HepG2 (cell line): ENCODE results near the gene APOBEC3B. TPM values are rescaled to one million over a fixed set of nuclear protein-coding genes. Genes with fewer than 3 reads are reported as not detected.

Source experiments
- ATM ChIP-seq: fragments of 450-650 bp; IDR thresholded peaks from 2 replicates; pipeline ENCODE4 v1.7.1; 2017; ENCODE audit warnings: mild to moderate bottlenecking, borderline replicate concordance
- IRX3 ChIP-seq: sonication (generic); formaldehyde crosslinking; IDR thresholded peaks from 2 replicates; pipeline ENCODE4 v1.8.1; 2023; ENCODE audit warnings: mild to moderate bottlenecking, low read depth, missing genetic modification reagents, borderline replicate concordance
- KLF6 ChIP-seq: IDR thresholded peaks from 2 replicates; pipeline ENCODE4 v1.8.0; 2016; ENCODE audit warnings: missing biosample characterization, missing genetic modification reagents
- PAX8 ChIP-seq: sonication (generic); formaldehyde crosslinking; IDR thresholded peaks from 2 replicates; pipeline ENCODE4 v1.8.0; 2022; ENCODE audit warnings: mild to moderate bottlenecking, missing genetic modification reagents, borderline replicate concordance
- SAFB2 ChIP-seq: sonication (generic); formaldehyde crosslinking; IDR thresholded peaks from 2 replicates; pipeline ENCODE4 v1.5.1; 2020; ENCODE audit warnings: missing genetic modification reagents, low read depth, mild to moderate bottlenecking, borderline replicate concordance
- ZFP82 ChIP-seq: sonication (generic); formaldehyde crosslinking; IDR thresholded peaks from 2 replicates; pipeline ENCODE4 v1.5.1; 2020; ENCODE audit warnings: mild to moderate bottlenecking, missing genetic modification reagents, borderline replicate concordance
- ZNF264 ChIP-seq: sonication (generic); formaldehyde crosslinking; IDR thresholded peaks from 2 replicates; pipeline ENCODE4 v1.4.0; 2020; ENCODE audit warnings: missing genetic modification reagents
- ZNF546 ChIP-seq: sonication (generic); formaldehyde crosslinking; conservative IDR thresholded peaks from 2 replicates; pipeline ENCODE4 v1.8.1; 2023; ENCODE audit warnings: mild to moderate bottlenecking, missing genetic modification reagents
- ZNF703 ChIP-seq: sonication (generic); formaldehyde crosslinking; IDR thresholded peaks from 2 replicates; pipeline ENCODE4 v1.5.1; 2020; ENCODE audit warnings: missing genetic modification reagents, mild to moderate bottlenecking, moderate library complexity, borderline replicate concordance
- ZNF709 ChIP-seq: sonication (generic); formaldehyde crosslinking; IDR thresholded peaks from 2 replicates; pipeline ENCODE4 v1.5.0; 2020; ENCODE audit warnings: mild to moderate bottlenecking, missing genetic modification reagents
- polyA plus RNA-seq, 8 experiments: library from polyadenylated mRNA; depleted of rRNA in 3 of 8; stranded (reverse) in 7 of 8; unstranded in 1 of 8; fragments of >200 nt; fragmentation: Illumina TruSeq in 4 of 8; extraction: Trizol in 4 of 8; gene quantifications; 2 replicates each; pipeline versions ENCODE4 v1.2.1 to v1.2.3, GENCODE V29; 2011 to 2016; ENCODE audit warnings: low read depth in 4 of 8, missing spikeins in 1 of 8, mixed read lengths in 1 of 8; ENCODE audit not compliant: insufficient read depth in 1 of 8
- total RNA-seq, 5 experiments: library from RNA; depleted of rRNA; stranded (reverse); fragments of >200 nt; fragmentation: Illumina TruSeq; extraction: Trizol; gene quantifications; 2 replicates each; pipeline ENCODE4 v1.2.3, GENCODE V29; 2016; ENCODE audit warnings: low read depth in 1 of 5
- TF ChIP-seq, protein P1 (sequence below): sonication (generic); IDR thresholded peaks from 2 replicates; pipeline ENCODE4 v1.6.1; 2016; ENCODE audit warnings: low read depth, borderline replicate concordance
- TF ChIP-seq, protein P2 (sequence below): IDR thresholded peaks from 2 replicates; pipeline ENCODE4 v1.6.1; 2016; ENCODE audit warnings: missing genetic modification reagents, missing compliant biosample characterization
- TF ChIP-seq, protein P3 (sequence below): sonication (generic); formaldehyde crosslinking; IDR thresholded peaks from 2 replicates; pipeline ENCODE4 v1.9.0; 2021; ENCODE audit warnings: missing genetic modification reagents, mild to moderate bottlenecking, borderline replicate concordance
- TF ChIP-seq, protein P4 (sequence below): sonication (generic); formaldehyde crosslinking; IDR thresholded peaks from 2 replicates; pipeline ENCODE4 v1.4.0; 2020; ENCODE audit warnings: mild to moderate bottlenecking, missing genetic modification reagents
- TF ChIP-seq, protein P5 (sequence below): sonication (generic); formaldehyde crosslinking; IDR thresholded peaks from 2 replicates; pipeline ENCODE4 v1.8.1; 2023; ENCODE audit warnings: mild to moderate bottlenecking, inconsistent platforms, moderate library complexity, missing genetic modification reagents, borderline replicate concordance
- TF ChIP-seq, protein P6 (sequence below): sonication (generic); formaldehyde crosslinking; IDR thresholded peaks from 2 replicates; pipeline ENCODE4 v1.4.0; 2020; ENCODE audit warnings: missing genetic modification reagents
- TF ChIP-seq, protein P7 (sequence below): sonication (generic); formaldehyde crosslinking; IDR thresholded peaks from 2 replicates; pipeline ENCODE4 v1.8.0; 2022; ENCODE audit warnings: mild to moderate bottlenecking, missing genetic modification reagents, moderate library complexity

The APOBEC3B gene
- total and polyA plus RNA-seq, 2 of the 13 experiments (the other 11 are each of a cell fraction or from before 2014, with no cell fraction given): 6.7 to 8.8 TPM

DNA sequence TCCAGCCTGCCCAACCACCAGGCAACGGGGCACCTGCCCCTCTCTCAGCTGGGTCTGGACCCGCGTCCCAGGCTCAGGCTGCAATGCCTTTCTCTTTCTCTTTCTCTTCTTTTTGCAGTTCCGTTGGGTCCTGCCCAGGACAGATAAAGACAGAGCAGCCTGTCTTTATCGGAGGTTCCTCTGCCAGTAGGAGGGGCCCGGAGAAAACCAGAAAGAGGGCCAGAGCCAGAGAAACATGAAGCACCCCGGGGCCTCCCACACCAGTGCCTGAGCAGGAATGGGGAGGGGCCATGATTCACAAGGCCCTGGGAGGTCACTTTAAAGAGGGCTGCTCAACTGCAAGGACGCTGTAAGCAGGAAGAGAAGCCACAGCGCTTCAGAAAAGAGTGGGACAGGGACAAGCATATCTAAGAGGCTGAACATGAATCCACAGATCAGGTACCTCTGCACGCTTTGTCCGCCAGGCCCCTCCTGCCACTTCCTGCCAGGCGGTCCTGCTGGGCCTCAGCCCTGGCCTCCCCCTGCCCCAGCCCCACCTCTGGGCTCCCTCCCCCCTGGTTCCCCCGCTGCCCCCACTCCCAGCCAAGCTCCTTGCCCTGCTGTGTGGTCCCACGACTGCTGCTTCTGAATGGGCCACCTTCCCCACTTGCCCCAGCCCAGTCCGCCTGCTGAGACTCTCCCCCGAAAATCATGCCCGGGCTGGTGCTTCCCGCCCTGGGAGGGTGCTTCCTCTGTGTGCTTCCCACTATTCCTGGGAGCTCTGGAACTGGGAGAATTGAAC, 32.0 kb downstream of the APOBEC3B start, which contains the start of gene APOBEC3C (continued):
- TF ChIP-seq, protein P1, sequence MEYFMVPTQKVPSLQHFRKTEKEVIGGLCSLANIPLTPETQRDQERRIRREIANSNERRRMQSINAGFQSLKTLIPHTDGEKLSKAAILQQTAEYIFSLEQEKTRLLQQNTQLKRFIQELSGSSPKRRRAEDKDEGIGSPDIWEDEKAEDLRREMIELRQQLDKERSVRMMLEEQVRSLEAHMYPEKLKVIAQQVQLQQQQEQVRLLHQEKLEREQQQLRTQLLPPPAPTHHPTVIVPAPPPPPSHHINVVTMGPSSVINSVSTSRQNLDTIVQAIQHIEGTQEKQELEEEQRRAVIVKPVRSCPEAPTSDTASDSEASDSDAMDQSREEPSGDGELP: no peak
- TF ChIP-seq ZNF546 (CRISPR knock-in tag) (0 out of 2 replicates have a peak, but pooled peaks have one; percentile 57), ZNF703 (0 out of 2 replicates have a peak, but pooled peaks have one; percentile 40), PAX8 (CRISPR knock-in tag) (no peak), ZNF264 (CRISPR knock-in tag) (no peak), SAFB2 (CRISPR knock-in tag) (no peak), ATM (no peak), KLF6 (no peak), IRX3 (CRISPR knock-in tag) (no peak), ZFP82 (no peak), ZNF709 (no peak)
- TF ChIP-seq, protein P2, sequence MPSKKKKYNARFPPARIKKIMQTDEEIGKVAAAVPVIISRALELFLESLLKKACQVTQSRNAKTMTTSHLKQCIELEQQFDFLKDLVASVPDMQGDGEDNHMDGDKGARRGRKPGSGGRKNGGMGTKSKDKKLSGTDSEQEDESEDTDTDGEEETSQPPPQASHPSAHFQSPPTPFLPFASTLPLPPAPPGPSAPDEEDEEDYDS (CRISPR knock-in tag): peak; percentile 88
- TF ChIP-seq, protein P3, sequence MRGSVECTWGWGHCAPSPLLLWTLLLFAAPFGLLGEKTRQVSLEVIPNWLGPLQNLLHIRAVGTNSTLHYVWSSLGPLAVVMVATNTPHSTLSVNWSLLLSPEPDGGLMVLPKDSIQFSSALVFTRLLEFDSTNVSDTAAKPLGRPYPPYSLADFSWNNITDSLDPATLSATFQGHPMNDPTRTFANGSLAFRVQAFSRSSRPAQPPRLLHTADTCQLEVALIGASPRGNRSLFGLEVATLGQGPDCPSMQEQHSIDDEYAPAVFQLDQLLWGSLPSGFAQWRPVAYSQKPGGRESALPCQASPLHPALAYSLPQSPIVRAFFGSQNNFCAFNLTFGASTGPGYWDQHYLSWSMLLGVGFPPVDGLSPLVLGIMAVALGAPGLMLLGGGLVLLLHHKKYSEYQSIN (CRISPR knock-in tag): no peak
- TF ChIP-seq, protein P4, sequence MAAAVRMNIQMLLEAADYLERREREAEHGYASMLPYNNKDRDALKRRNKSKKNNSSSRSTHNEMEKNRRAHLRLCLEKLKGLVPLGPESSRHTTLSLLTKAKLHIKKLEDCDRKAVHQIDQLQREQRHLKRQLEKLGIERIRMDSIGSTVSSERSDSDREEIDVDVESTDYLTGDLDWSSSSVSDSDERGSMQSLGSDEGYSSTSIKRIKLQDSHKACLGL: no peak
- TF ChIP-seq, protein P5, sequence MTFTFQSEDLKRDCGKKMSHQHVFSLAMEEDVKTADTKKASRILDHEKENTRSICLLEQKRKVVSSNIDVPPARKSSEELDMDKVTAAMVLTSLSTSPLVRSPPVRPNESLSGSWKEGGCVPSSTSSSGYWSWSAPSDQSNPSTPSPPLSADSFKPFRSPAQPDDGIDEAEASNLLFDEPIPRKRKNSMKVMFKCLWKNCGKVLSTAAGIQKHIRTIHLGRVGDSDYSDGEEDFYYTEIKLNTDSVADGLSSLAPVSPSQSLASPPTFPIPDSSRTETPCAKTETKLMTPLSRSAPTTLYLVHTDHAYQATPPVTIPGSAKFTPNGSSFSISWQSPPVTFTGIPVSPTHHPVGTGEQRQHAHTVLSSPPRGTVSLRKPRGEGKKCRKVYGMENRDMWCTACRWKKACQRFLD (CRISPR knock-in tag): no peak
- TF ChIP-seq, protein P6, sequence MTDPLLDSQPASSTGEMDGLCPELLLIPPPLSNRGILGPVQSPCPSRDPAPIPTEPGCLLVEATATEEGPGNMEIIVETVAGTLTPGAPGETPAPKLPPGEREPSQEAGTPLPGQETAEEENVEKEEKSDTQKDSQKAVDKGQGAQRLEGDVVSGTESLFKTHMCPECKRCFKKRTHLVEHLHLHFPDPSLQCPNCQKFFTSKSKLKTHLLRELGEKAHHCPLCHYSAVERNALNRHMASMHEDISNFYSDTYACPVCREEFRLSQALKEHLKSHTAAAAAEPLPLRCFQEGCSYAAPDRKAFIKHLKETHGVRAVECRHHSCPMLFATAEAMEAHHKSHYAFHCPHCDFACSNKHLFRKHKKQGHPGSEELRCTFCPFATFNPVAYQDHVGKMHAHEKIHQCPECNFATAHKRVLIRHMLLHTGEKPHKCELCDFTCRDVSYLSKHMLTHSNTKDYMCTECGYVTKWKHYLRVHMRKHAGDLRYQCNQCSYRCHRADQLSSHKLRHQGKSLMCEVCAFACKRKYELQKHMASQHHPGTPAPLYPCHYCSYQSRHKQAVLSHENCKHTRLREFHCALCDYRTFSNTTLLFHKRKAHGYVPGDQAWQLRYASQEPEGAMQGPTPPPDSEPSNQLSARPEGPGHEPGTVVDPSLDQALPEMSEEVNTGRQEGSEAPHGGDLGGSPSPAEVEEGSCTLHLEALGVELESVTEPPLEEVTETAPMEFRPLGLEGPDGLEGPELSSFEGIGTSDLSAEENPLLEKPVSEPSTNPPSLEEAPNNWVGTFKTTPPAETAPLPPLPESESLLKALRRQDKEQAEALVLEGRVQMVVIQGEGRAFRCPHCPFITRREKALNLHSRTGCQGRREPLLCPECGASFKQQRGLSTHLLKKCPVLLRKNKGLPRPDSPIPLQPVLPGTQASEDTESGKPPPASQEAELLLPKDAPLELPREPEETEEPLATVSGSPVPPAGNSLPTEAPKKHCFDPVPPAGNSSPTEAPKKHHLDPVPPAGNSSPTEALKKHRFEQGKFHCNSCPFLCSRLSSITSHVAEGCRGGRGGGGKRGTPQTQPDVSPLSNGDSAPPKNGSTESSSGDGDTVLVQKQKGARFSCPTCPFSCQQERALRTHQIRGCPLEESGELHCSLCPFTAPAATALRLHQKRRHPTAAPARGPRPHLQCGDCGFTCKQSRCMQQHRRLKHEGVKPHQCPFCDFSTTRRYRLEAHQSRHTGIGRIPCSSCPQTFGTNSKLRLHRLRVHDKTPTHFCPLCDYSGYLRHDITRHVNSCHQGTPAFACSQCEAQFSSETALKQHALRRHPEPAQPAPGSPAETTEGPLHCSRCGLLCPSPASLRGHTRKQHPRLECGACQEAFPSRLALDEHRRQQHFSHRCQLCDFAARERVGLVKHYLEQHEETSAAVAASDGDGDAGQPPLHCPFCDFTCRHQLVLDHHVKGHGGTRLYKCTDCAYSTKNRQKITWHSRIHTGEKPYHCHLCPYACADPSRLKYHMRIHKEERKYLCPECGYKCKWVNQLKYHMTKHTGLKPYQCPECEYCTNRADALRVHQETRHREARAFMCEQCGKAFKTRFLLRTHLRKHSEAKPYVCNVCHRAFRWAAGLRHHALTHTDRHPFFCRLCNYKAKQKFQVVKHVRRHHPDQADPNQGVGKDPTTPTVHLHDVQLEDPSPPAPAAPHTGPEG: no peak
- TF ChIP-seq, protein P7, sequence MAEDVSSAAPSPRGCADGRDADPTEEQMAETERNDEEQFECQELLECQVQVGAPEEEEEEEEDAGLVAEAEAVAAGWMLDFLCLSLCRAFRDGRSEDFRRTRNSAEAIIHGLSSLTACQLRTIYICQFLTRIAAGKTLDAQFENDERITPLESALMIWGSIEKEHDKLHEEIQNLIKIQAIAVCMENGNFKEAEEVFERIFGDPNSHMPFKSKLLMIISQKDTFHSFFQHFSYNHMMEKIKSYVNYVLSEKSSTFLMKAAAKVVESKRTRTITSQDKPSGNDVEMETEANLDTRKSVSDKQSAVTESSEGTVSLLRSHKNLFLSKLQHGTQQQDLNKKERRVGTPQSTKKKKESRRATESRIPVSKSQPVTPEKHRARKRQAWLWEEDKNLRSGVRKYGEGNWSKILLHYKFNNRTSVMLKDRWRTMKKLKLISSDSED (CRISPR knock-in tag): no peak
